GM12878 (cell line): ENCODE measurements around the gene SCAMP1. TPM values are rescaled to one million over a fixed set of nuclear protein-coding genes. Genes with fewer than 3 reads are reported as not detected.

Experiments
- ATAC-seq: fragments of 200-7000 bp; cut with Tn5 transposase; 3 replicates; pipeline ENCODE4 v1.9.1; 2020; ENCODE audit warnings: mild to moderate bottlenecking, moderate library complexity
- BruUV-seq: library from RNA; stranded (reverse); fragments of 400-500 nt; replicated peaks from 2 replicates; lab custom pipeline; 2021; lab: Mats Ljungman, UMichigan
- CTCF ChIA-PET: fragments of 300-600 bp; sonication (Branson Sonifier 250); formaldehyde crosslinking; extraction: SDS; loops from one replicate; lab custom pipeline; 2021; ENCODE audit warnings: inconsistent platforms; lab: Yijun Ruan, JAX
- POLR2A ChIA-PET: fragments of 350-600 bp; formaldehyde crosslinking; extraction: SDS; loops from one replicate; lab custom pipeline; 2021; ENCODE audit warnings: inconsistent platforms; lab: Charles Lee
- RAD21 ChIA-PET: fragments of 300-600 bp; sonication (Branson Sonifier 250); formaldehyde crosslinking; loops from one replicate; lab custom pipeline; 2023; ENCODE audit warnings: antibody characterized with exemption; ENCODE audit not compliant: unreplicated experiment; lab: Charles Lee
- SMC1A ChIA-PET: fragments of 300-600 bp; sonication (Branson Sonifier 250); formaldehyde crosslinking; loops from one replicate; lab custom pipeline; 2023; ENCODE audit not compliant: unreplicated experiment, uncharacterized antibody; lab: Charles Lee
- DNase-seq: peaks from one replicate; pipeline ENCODE4 v3.0.0-alpha.2; 2011; ENCODE audit warnings: low read depth, low spot score
- FAIRE-seq: peaks from 3 replicates; lab custom pipeline; 2011; peaks lifted over from hg19 to GRCh38; lab: Jason Lieb, UNC
- H2AFZ ChIP-seq: 2 replicates; pipeline ENCODE4 v1.6.0; 2011; ENCODE audit warnings: low read depth, low read length, control low read depth; ENCODE audit not compliant: control insufficient read depth
- H3K27ac ChIP-seq: 2 replicates; pipeline ENCODE4 v1.5.1; 2011; ENCODE audit warnings: control low read depth; ENCODE audit not compliant: control insufficient read depth, insufficient read depth
- H3K27me3 ChIP-seq, 2 experiments: replicated peaks in 1 of 2; 2 replicates each; pipeline versions ENCODE4 v1.6.0 to v1.6.1; 2011; ENCODE audit warnings: low read length in 1 of 2; ENCODE audit not compliant: control insufficient read depth in 2 of 2, insufficient read depth in 2 of 2
- H3K36me3 ChIP-seq, 2 experiments: 2 replicates each; pipeline ENCODE4 v1.5.1; 2011; ENCODE audit warnings: low read length in 1 of 2; ENCODE audit not compliant: control insufficient read depth in 2 of 2, insufficient read depth in 2 of 2
- H3K4me1 ChIP-seq: 2 replicates; pipeline ENCODE4 v1.6.1; 2011; ENCODE audit warnings: mild to moderate bottlenecking, low read length, moderate library complexity, mixed read lengths; ENCODE audit not compliant: control insufficient read depth, insufficient read depth
- H3K4me2 ChIP-seq: 2 replicates; pipeline ENCODE4 v1.6.0; 2011; ENCODE audit warnings: control low read depth; ENCODE audit not compliant: control insufficient read depth, insufficient read depth
- H3K4me3 ChIP-seq: fragments of 200-600 bp; sonication (generic); 2 replicates; pipeline ENCODE4 v1.5.1; 2016
- H3K79me2 ChIP-seq: 2 replicates; pipeline ENCODE4 v1.6.0; 2011; ENCODE audit warnings: low read length; ENCODE audit not compliant: control insufficient read depth, insufficient read depth
- H3K9ac ChIP-seq: 2 replicates; pipeline ENCODE4 v1.8.0; 2011; ENCODE audit warnings: low read length, control low read depth, mixed read lengths; ENCODE audit not compliant: control insufficient read depth, insufficient read depth
- H3K9me3 ChIP-seq: replicated peaks from 3 replicates; pipeline ENCODE4 v1.5.1; 2011; ENCODE audit warnings: mild to moderate bottlenecking, low read length; ENCODE audit not compliant: control insufficient read depth, insufficient read depth
- H4K20me1 ChIP-seq: 2 replicates; pipeline ENCODE4 v1.6.0; 2011; ENCODE audit not compliant: control insufficient read depth, insufficient read depth
- JUNB ChIP-seq: IDR thresholded peaks from 2 replicates; pipeline ENCODE4 v1.6.1; 2016; ENCODE audit warnings: antibody characterized with exemption, mild to moderate bottlenecking
- NBN ChIP-seq: fragments of 450-650 bp; IDR thresholded peaks from 2 replicates; pipeline ENCODE4 v1.6.1; 2016
- NFYB ChIP-seq: IDR thresholded peaks from 2 replicates; pipeline ENCODE4 v1.6.1; 2011; ENCODE audit warnings: low read depth, mild to moderate bottlenecking, low read length, improper control_type of control experiment, moderate library complexity; ENCODE audit not compliant: insufficient read depth
- RAD51 ChIP-seq: fragments of 450-650 bp; IDR thresholded peaks from 2 replicates; pipeline ENCODE4 v1.6.1; 2016; ENCODE audit warnings: moderate library complexity, mild to moderate bottlenecking, inconsistent platforms
- STAT1 ChIP-seq: fragments of 450-650 bp; conservative IDR thresholded peaks from 2 replicates; pipeline ENCODE4 v1.6.1; 2014; ENCODE audit warnings: antibody characterized with exemption, mild to moderate bottlenecking
- TCF3 ChIP-seq: IDR thresholded peaks from 2 replicates; pipeline ENCODE4 v1.6.1; 2012; ENCODE audit warnings: low read depth, mild to moderate bottlenecking, low read length, borderline replicate concordance; ENCODE audit not compliant: insufficient read depth
- YY1 ChIP-seq: IDR thresholded peaks from 2 replicates; pipeline ENCODE4 v1.6.1; 2011; ENCODE audit warnings: low read depth, mild to moderate bottlenecking, low read length
- ZBED1 ChIP-seq: IDR thresholded peaks from 2 replicates; pipeline ENCODE4 v1.6.1; 2016; ENCODE audit warnings: borderline replicate concordance
- ZNF384 ChIP-seq: IDR thresholded peaks from 2 replicates; pipeline ENCODE4 v1.6.1; 2012; ENCODE audit warnings: low read depth, mild to moderate bottlenecking, low read length, improper control_type of control experiment, borderline replicate concordance
- WGBS: methylation state at CpG from one replicate; pipeline ENCODE4 v1.1.6; 2016; ENCODE audit warnings: low lambda C conversion rate; ENCODE audit not compliant: insufficient replicate concordance, insufficient coverage; ENCODE audit errors: missing lambda C conversion rate; 5-methylcytosine and 5-hydroxymethylcytosine counted together
- in situ Hi-C: fragments of 300-500 bp; cut with MboI; formaldehyde crosslinking; loops from 9 replicates; pipeline ENCODE4 v1.14.3; 2018; ENCODE audit warnings: mixed read lengths
- intact Hi-C: fragments of 100-400 bp; cut with micrococcal nuclease; formaldehyde crosslinking; loops from one replicate; pipeline ENCODE4 v1.14.2; 2022; ENCODE audit not compliant: unreplicated experiment
- polyA plus RNA-seq, 11 experiments: library from polyadenylated mRNA; depleted of rRNA in 4 of 11; unstranded in 6 of 11; stranded (reverse) in 5 of 11; fragments of >200 nt; fragmentation: Nextera tagmentation in 4 of 11; fragmentation: Illumina TruSeq in 1 of 11; extraction: Ambion mirVana in 4 of 11; extraction: Trizol in 1 of 11; gene quantifications; 1 replicate in 1 of 11; 2 replicates in 10 of 11; pipeline versions ENCODE4 v1.2.1 to v1.2.3, GENCODE V29; 2011 to 2016; ENCODE audit warnings: inconsistent platforms in 2 of 11, missing spikeins in 2 of 11, low read depth in 1 of 11
- total RNA-seq, 4 experiments: library from RNA; depleted of rRNA in 3 of 4; stranded (reverse); fragments of >200 nt in 3 of 4; fragmentation: Illumina TruSeq in 1 of 4; extraction: Trizol in 1 of 4; gene quantifications; 2 replicates each; pipeline versions ENCODE4 v1.2.1 to v1.2.3, GENCODE V29; 2013 to 2021
- TF ChIP-seq, protein P1 (sequence below): fragments of 450-650 bp; IDR thresholded peaks from 2 replicates; pipeline ENCODE4 v1.6.1; 2018; ENCODE audit warnings: borderline replicate concordance, mild to moderate bottlenecking; ENCODE audit not compliant: partially characterized antibody
- TF ChIP-seq, protein P2 (sequence below): IDR thresholded peaks from 2 replicates; pipeline ENCODE4 v1.6.1; 2012; ENCODE audit warnings: low read depth, low read length, improper control_type of control experiment
- TF ChIP-seq, protein P3 (sequence below): fragments of 450-650 bp; IDR thresholded peaks from 2 replicates; pipeline ENCODE4 v1.6.1; 2014; ENCODE audit warnings: mild to moderate bottlenecking

Gene SCAMP1
- total and polyA plus RNA-seq, 10 of the 15 experiments (the other 5 are each of a cell fraction or from before 2014, with no cell fraction given): 6.4 to 27.9 (median 20.0) TPM

DNA sequence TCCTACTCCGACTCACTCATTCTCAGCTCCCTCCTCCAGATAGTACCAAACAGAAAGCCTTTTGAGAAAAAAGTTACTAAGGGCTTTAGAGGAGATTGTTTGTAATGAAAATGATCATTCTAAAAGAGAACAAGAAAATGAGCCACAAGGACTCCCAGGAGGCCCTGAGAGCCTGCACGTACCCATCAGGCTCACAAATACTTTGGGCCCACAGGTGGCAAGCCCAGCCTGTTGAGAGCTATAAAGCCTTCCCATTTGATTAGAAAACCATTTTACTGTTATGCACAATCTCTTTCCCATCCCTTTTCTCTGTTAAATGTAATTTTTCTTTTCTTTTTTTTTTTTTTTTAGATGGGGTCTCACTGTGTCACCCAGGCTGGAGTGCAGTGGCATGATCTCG, 152.0 kb downstream of the SCAMP1 start:
- RAD21 ChIA-PET: no interaction called here
- H3K4me2 ChIP-seq: no peak overlapping the region
- H3K27ac ChIP-seq: no peak overlapping the region
- H3K9me3 ChIP-seq: no peaks in the 10 kb centered on the region
- H3K4me3 ChIP-seq: no peak overlapping the region
- no peak for TF ChIP-seq JUNB
- TF ChIP-seq STAT1: no peak
- TF ChIP-seq TCF3: no peak
- TF ChIP-seq ZBED1: no peak
- no peak for TF ChIP-seq YY1
- FAIRE-seq (no peak), DNase-seq (no peak), ATAC-seq (no peak)
- peaks cover 0 to 5% of the 10 kb centered on the region in 2 experiments; a peak in 2 of 4 replicates for H3K36me3 ChIP-seq
- CTCF ChIA-PET: interaction anchor here (0.6 to 1.5 kb wide), 2 partner anchors 45 to 1177 kb away, joined by 3 read pairs; no protein-coding TSS in a partner anchor
- BruUV-seq: no TSS peak
- in situ Hi-C loops (no loop called here), intact Hi-C loops (no loop called here)
- H3K79me2 ChIP-seq: no peaks in the 10 kb centered on the region; the same call in 1 of the 2 replicates
- no peak overlapping the region for H2AFZ ChIP-seq
- H3K27me3 ChIP-seq: no peaks in the 10 kb centered on the region
- SMC1A ChIA-PET: interaction anchor here (1.3 to 2.1 kb wide), 5 partner anchors 10 to 453 kb away, joined by 3 to 6 read pairs (median 3); no protein-coding TSS in a partner anchor
- 0 out of 2 replicates have a peak, but pooled peaks cover 5% of the 10 kb centered on the region for H4K20me1 ChIP-seq
- H3K9ac ChIP-seq: no peak overlapping the region
- peaks cover 9% of the 10 kb centered on the region for H3K4me1 ChIP-seq
- 75% methylated on average over 2 of the region's 3 CpGs for WGBS
- POLR2A ChIA-PET: no interaction called here

DNA sequence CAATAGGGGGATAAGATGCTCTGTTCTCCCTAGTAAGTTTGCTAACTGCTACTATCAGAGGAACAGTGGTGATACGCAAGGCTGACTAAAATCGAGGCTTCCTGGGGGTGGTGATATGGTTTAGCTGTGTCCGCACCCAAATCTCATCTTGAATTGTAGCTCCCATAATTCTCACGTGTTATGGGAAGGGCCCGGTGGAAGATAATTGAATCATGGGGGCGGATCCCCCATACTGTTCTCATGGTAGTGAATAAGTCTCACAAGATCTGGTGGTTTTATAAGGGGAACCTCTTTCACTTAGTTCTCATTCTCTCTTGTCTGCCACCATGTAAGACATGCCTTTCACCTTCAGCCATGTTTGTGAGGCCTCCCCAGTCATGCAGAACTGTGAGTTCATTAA, 153.0 kb downstream of the SCAMP1 start:
- Histone ChIP-seq H3K79me2 (no peaks in the 10 kb centered on the region; the same call in 1 of the 2 replicates), H3K4me1 (peaks cover 9% of the 10 kb centered on the region), H3K9ac (no peak overlapping the region), H3K4me2 (no peak overlapping the region), H3K36me3 (peaks cover 0 to 5% of the 10 kb centered on the region in 2 experiments; a peak in 2 of 4 replicates), H3K9me3 (no peaks in the 10 kb centered on the region), H2AFZ (no peak overlapping the region), H3K27me3 (no peaks in the 10 kb centered on the region), H3K4me3 (no peak overlapping the region), H3K27ac (no peak overlapping the region), H4K20me1 (0 out of 2 replicates have a peak, but pooled peaks cover 5% of the 10 kb centered on the region)
- WGBS: 81% methylated on average over 6 of the region's 6 CpGs
- CTCF ChIA-PET: no interaction called here
- FAIRE-seq (no peak), DNase-seq (no peak), ATAC-seq (no peak)
- in situ Hi-C loops (no loop called here), intact Hi-C loops (no loop called here)
- SMC1A ChIA-PET: no interaction called here
- RAD21 ChIA-PET: no interaction called here
- no TSS peak for BruUV-seq
- POLR2A ChIA-PET: no interaction called here
- TF ChIP-seq, protein P1, sequence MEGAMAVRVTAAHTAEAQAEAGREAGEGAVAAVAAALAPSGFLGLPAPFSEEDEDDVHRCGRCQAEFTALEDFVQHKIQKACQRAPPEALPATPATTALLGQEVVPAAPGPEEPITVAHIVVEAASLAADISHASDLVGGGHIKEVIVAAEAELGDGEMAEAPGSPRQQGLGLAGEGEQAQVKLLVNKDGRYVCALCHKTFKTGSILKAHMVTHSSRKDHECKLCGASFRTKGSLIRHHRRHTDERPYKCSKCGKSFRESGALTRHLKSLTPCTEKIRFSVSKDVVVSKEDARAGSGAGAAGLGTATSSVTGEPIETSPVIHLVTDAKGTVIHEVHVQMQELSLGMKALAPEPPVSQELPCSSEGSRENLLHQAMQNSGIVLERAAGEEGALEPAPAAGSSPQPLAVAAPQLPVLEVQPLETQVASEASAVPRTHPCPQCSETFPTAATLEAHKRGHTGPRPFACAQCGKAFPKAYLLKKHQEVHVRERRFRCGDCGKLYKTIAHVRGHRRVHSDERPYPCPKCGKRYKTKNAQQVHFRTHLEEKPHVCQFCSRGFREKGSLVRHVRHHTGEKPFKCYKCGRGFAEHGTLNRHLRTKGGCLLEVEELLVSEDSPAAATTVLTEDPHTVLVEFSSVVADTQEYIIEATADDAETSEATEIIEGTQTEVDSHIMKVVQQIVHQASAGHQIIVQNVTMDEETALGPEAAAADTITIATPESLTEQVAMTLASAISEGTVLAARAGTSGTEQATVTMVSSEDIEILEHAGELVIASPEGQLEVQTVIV: no peak
- TF ChIP-seq, protein P2, sequence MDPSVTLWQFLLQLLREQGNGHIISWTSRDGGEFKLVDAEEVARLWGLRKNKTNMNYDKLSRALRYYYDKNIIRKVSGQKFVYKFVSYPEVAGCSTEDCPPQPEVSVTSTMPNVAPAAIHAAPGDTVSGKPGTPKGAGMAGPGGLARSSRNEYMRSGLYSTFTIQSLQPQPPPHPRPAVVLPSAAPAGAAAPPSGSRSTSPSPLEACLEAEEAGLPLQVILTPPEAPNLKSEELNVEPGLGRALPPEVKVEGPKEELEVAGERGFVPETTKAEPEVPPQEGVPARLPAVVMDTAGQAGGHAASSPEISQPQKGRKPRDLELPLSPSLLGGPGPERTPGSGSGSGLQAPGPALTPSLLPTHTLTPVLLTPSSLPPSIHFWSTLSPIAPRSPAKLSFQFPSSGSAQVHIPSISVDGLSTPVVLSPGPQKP: no peak
- TF ChIP-seq NFYB: no peak
- TF ChIP-seq ZNF384: no peak
- no peak for TF ChIP-seq RAD51
- TF ChIP-seq NBN: no peak
- TF ChIP-seq, protein P3, sequence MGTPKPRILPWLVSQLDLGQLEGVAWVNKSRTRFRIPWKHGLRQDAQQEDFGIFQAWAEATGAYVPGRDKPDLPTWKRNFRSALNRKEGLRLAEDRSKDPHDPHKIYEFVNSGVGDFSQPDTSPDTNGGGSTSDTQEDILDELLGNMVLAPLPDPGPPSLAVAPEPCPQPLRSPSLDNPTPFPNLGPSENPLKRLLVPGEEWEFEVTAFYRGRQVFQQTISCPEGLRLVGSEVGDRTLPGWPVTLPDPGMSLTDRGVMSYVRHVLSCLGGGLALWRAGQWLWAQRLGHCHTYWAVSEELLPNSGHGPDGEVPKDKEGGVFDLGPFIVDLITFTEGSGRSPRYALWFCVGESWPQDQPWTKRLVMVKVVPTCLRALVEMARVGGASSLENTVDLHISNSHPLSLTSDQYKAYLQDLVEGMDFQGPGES: no peak
